GM23248 (cell line): ENCODE measurements around the gene COL23A1. TPM values are rescaled to one million over a fixed set of nuclear protein-coding genes. Genes with fewer than 3 reads are reported as not detected.

ENCODE experiments used
- DNase-seq: peaks from one replicate; pipeline ENCODE4 v3.0.0-alpha.2; 2015
- H2AFZ ChIP-seq: fragments of 200-600 bp; sonication (generic); 2 replicates; pipeline ENCODE4 v1.6.1; 2016; ENCODE audit warnings: antibody characterized with exemption
- H3F3A ChIP-seq: fragments of 200-600 bp; sonication (generic); 2 replicates; pipeline ENCODE4 v1.6.1; 2016; ENCODE audit warnings: mild to moderate bottlenecking, antibody characterized with exemption, mixed run types; ENCODE audit not compliant: insufficient read depth
- H3K27ac ChIP-seq: fragments of 200-600 bp; sonication (generic); 2 replicates; pipeline ENCODE4 v1.5.1; 2016; ENCODE audit warnings: mild to moderate bottlenecking
- H3K27me3 ChIP-seq: fragments of 200-600 bp; sonication (generic); replicated peaks from 2 replicates; pipeline ENCODE4 v1.6.1; 2016; ENCODE audit warnings: mild to moderate bottlenecking; ENCODE audit not compliant: insufficient read depth
- H3K36me3 ChIP-seq: fragments of 200-600 bp; sonication (generic); 2 replicates; pipeline ENCODE4 v1.6.1; 2016; ENCODE audit warnings: low read depth, mild to moderate bottlenecking
- H3K4me1 ChIP-seq: fragments of 200-600 bp; sonication (generic); 2 replicates; pipeline ENCODE4 v1.6.1; 2016; ENCODE audit warnings: mild to moderate bottlenecking; ENCODE audit not compliant: insufficient read depth
- H3K4me2 ChIP-seq: fragments of 200-600 bp; sonication (generic); one replicate; pipeline ENCODE4 v1.6.1; 2016; ENCODE audit warnings: mild to moderate bottlenecking; ENCODE audit not compliant: unreplicated experiment
- H3K4me3 ChIP-seq: fragments of 200-600 bp; sonication (generic); 2 replicates; pipeline ENCODE4 v1.5.1; 2016; ENCODE audit warnings: mild to moderate bottlenecking
- H3K79me2 ChIP-seq: fragments of 200-600 bp; sonication (generic); 2 replicates; pipeline ENCODE4 v1.6.1; 2016; ENCODE audit warnings: mild to moderate bottlenecking; ENCODE audit not compliant: insufficient read depth
- H3K9ac ChIP-seq: fragments of 200-600 bp; sonication (generic); 2 replicates; pipeline ENCODE4 v1.6.1; 2016; ENCODE audit warnings: mild to moderate bottlenecking
- H3K9me2 ChIP-seq: fragments of 200-600 bp; sonication (generic); 2 replicates; pipeline ENCODE4 v1.6.1; 2016; ENCODE audit warnings: mixed run types, mild to moderate bottlenecking, moderate library complexity; ENCODE audit not compliant: insufficient read depth
- H3K9me3 ChIP-seq: fragments of 200-600 bp; sonication (generic); one replicate; pipeline ENCODE4 v1.6.1; 2017; ENCODE audit warnings: low read depth
- H4K20me1 ChIP-seq: fragments of 200-600 bp; sonication (generic); 2 replicates; pipeline ENCODE4 v1.6.0; 2016; ENCODE audit not compliant: insufficient read depth
- EZH2 ChIP-seq: fragments of 200-600 bp; sonication (generic); IDR thresholded peaks from 2 replicates; pipeline ENCODE4 v1.6.1; 2018; ENCODE audit warnings: antibody characterized with exemption, mild to moderate bottlenecking; ENCODE audit not compliant: insufficient read depth, poor library complexity, severe bottlenecking
- EZH2phosphoT487 ChIP-seq: fragments of 200-600 bp; sonication (generic); IDR thresholded peaks from 2 replicates; pipeline ENCODE4 v1.6.1; 2018; ENCODE audit warnings: antibody characterized with exemption, moderate library complexity, mild to moderate bottlenecking, low read depth; ENCODE audit not compliant: insufficient read depth
- WGBS, 2 experiments: methylation state at CpG; one replicate each; pipeline ENCODE4 v1.1.6; 2015 to 2017; ENCODE audit warnings: low lambda C conversion rate in 2 of 2, low coverage in 1 of 2; ENCODE audit errors: missing lambda C conversion rate in 2 of 2; 5-methylcytosine and 5-hydroxymethylcytosine counted together
- in situ Hi-C: fragments of 300-500 bp; cut with MboI; formaldehyde crosslinking; loops from 2 replicates; pipeline ENCODE4 v1.15.0; 2020
- polyA plus RNA-seq: library from polyadenylated mRNA; unstranded; fragments of >200 nt; fragmentation: Nextera tagmentation; extraction: Ambion mirVana; gene quantifications from 2 replicates; pipeline ENCODE4 v1.2.1, GENCODE V29; 2016
- total RNA-seq: library from RNA; depleted of rRNA; stranded (reverse); fragments of >200 nt; shearing (Covaris generic); gene quantifications from 2 replicates; pipeline ENCODE4 v1.2.3, GENCODE V29; 2014

COL23A1 gene
- total and polyA plus RNA-seq, 2 experiments from 2014 or later: not detected

DNA sequence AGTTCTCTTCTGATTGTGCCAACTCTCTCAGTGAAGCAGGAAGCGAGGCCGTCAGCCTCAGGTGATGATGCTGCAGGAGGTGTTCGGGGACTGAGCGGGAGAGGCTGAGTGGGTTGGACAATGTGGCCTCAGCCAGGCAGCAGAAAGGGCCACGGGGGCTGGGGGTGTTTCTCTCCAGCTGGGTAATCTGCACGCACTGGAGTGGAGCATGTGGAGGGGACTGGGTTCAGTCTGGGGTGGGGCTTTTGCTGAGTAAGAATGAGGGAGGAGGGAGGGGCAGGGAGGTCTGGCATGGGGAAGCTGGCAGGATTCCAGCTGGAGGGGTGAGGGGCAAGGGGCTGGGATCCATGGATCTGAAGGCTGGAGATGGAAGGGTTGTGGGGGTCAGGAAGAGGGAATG is 296.8 kb downstream of the COL23A1 start:
- WGBS, 2 experiments: 39 to 42% methylated on average over 6 of the region's 6 CpGs
- Histone ChIP-seq H3K9me3 (no peaks in the 10 kb centered on the region), H4K20me1 (no peaks in the 10 kb centered on the region), H2AFZ (no peak overlapping the region), H3K27me3 (peaks cover 13% of the 10 kb centered on the region), H3K4me2 (no peak overlapping the region), H3K79me2 (no peaks in the 10 kb centered on the region), H3K9ac (no peak overlapping the region), H3F3A (no peaks in the 10 kb centered on the region), H3K9me2 (no peaks in the 10 kb centered on the region), H3K27ac (no peak overlapping the region), H3K4me1 (no peaks in the 10 kb centered on the region), H3K4me3 (no peak overlapping the region), H3K36me3 (no peaks in the 10 kb centered on the region)
- TF ChIP-seq EZH2phosphoT487 (no peak), EZH2 (no peak)
- in situ Hi-C loops: no loop called here
- no peak for DNase-seq

DNA sequence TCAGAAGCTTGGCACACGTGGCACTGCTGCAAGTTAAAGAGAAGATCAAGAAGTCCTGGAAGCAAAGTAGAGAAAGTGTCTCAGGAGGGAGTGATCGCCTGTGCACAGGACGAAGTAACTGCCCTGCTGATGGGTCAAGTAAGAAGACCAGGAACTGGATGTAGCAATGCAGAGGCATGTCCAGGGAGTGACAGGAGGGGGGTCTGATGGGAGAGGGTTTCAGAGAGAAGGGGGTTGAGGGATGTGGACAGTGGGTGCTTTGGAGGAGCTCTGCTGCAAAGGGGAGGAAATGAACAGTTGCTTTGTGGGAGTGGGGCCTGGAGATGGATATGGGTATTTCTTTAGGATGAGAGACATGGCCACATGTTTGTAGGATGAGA is 297.4 kb downstream of the COL23A1 start:
- H3K36me3 ChIP-seq: no peaks in the 10 kb centered on the region
- no peaks in the 10 kb centered on the region for H3K4me1 ChIP-seq
- no peak overlapping the region for H3K4me3 ChIP-seq
- TF ChIP-seq EZH2 (no peak), EZH2phosphoT487 (no peak)
- no peak for DNase-seq
- H2AFZ ChIP-seq: no peak overlapping the region
- H3K4me2 ChIP-seq: no peak overlapping the region
- H3K9ac ChIP-seq: no peak overlapping the region
- no peaks in the 10 kb centered on the region for H3K9me3 ChIP-seq
- H4K20me1 ChIP-seq: no peaks in the 10 kb centered on the region
- in situ Hi-C loops: no loop called here
- H3K27me3 ChIP-seq: peaks cover 13% of the 10 kb centered on the region
- WGBS, 2 experiments: 61 to 67% methylated on average over 3 of the region's 3 CpGs
- H3K9me2 ChIP-seq: no peaks in the 10 kb centered on the region
- no peak overlapping the region for H3K27ac ChIP-seq
- no peaks in the 10 kb centered on the region for H3K79me2 ChIP-seq
- H3F3A ChIP-seq: no peaks in the 10 kb centered on the region

DNA sequence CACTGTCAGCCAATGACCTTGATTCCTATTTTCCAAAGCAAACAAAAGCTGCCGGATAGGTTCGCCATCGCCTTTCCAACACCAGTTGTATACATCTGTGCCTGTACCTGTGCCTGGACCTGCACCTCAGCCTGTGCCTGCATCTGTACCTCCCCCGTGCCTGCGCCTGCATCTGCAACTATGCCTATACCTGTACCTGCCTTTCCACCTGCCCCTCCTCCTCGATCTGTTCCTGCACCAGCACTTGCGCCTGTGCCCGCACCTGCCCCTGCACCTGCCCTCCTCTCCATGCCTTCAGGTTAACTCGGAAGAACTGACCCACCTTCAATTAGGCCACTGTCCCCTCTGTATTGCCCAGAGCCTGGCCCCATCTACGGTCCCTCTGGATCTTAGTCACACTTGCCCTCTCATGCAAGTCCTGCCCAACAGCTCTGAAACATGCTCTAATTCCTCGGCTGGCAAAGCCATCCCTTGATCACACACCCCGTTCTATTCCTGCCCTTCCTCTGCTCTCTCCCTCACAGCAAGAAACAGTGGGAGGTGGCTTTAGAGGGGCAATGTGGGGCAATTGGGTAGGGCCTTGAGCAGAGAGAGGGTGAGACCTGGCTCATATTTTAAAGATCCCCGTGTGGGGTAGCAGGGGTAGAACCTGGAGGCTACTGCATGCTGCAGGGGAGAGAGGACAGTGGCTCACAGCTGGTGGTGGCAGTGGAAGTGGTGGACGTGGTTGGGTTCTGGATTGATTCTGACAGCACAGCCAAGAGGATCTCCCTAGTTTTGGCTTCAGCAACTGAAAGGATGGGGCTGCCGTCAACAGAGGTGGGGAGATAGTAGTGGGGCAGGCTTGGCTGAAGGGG is 298.0 kb downstream of the COL23A1 start:
- Histone ChIP-seq H3K27ac (no peak overlapping the region), H3K9me2 (no peaks in the 10 kb centered on the region), H3F3A (no peaks in the 10 kb centered on the region), H3K27me3 (peaks cover 13% of the 10 kb centered on the region), H4K20me1 (no peaks in the 10 kb centered on the region), H2AFZ (no peak overlapping the region), H3K79me2 (no peaks in the 10 kb centered on the region), H3K4me3 (no peak overlapping the region), H3K9ac (no peak overlapping the region), H3K36me3 (no peaks in the 10 kb centered on the region), H3K9me3 (no peaks in the 10 kb centered on the region), H3K4me1 (no peaks in the 10 kb centered on the region), H3K4me2 (no peak overlapping the region)
- no peak for TF ChIP-seq EZH2
- no peak for TF ChIP-seq EZH2phosphoT487
- in situ Hi-C loops: no loop called here
- no peak for DNase-seq
- 53 to 60% methylated on average over 15 of the region's 15 CpGs for WGBS, 2 experiments

DNA sequence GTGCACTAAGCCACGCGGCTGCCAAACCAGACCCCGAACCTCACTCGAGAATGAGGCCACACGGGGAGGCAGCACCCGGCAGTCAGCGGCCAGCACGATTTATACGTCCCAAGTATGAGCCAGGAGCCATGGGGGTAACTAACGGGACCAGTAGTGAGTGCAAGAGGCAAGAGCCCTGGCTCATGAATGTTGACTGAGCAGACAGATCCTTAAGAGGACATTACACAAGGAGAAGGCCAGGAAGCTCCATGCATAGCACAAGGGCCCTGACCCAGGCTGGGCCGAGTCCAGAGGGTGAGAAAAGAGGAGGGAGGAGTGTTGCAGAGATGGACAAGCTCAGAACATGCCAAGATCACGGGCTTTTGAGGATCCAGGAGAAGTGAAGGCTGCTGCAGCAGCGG is 299.0 kb downstream of the COL23A1 start:
- DNase-seq: no peak
- Histone ChIP-seq H3K36me3 (no peaks in the 10 kb centered on the region), H3K4me2 (no peak overlapping the region), H4K20me1 (no peaks in the 10 kb centered on the region), H3K9me3 (no peaks in the 10 kb centered on the region), H2AFZ (no peak overlapping the region), H3K4me3 (no peak overlapping the region), H3K9me2 (no peaks in the 10 kb centered on the region), H3K9ac (no peak overlapping the region), H3K27ac (no peak overlapping the region), H3K27me3 (peaks cover 13% of the 10 kb centered on the region), H3K79me2 (no peaks in the 10 kb centered on the region), H3F3A (no peaks in the 10 kb centered on the region), H3K4me1 (no peaks in the 10 kb centered on the region)
- TF ChIP-seq EZH2phosphoT487: no peak
- no peak for TF ChIP-seq EZH2
- 49% methylated on average over 13 of the region's 13 CpGs for WGBS, 2 experiments
- in situ Hi-C loops: no loop called here
